ENCODE results near the gene NCS1.

The NCS1 gene
- total RNA-seq = 31.2 to 127 (median 89.2) reads per million in 18 experiments

DNA sequence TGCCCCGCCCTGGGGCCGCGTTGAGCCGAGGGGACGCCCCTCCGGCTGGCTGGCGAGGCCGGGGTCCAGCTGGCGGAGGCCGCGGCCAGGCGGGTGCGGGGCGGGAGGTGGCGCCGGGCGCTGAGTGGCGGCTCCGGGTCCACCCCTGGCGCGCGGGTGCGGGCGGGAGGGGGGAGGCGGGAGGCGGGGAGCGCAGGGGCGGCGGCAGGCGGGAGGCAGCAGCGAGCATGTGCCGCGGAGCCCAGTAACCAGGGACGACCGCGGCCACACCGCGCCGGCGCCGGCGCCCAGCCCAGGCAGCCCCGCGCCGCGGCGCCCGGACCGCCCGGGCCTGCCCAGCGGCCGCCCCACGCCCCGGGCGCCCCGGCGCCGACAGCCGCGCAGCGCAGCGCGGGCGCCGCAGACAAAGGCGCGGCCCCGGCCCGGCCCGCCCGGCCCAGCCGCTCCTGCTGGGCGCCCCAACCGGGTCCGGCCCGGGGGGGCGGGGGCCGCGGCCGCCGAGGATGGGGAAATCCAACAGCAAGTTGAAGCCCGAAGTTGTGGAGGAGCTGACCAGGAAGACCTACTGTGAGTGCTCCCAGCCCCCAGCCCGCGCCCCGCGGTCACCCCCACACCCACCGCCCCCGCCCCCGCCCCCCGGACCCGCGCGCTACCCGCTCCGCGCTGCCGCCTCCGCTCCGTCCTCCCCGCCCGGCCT lies at the start of gene NCS1:
NCS1 (plus strand) TSS at position 244 of the 697 bp plus-strand sequence; CDS start at position 504, 260 bp downstream.
- peak; percentile 19 to 60 for DNase-seq

DNA sequence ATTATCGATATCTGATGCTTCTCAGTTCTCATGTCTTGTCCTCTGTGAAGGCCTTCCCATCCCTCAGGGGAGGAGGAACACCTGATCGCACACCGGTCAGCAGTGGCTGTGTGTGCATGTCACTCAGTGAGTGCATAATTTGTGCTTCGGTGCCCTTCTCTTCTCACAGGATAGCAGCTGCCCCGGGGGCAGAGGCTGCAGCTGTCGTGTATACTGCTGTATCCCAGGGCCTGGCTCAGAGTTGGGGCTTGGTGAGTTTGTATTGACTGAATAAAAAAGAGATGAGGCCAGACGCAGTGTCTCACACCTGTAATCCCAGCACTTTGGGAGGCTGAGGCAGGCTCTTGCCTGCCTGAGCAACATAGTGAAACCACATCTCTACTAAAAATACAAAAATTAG lies 49.7 kb upstream of the NCS1 start:
- no peak for DNase-seq

DNA sequence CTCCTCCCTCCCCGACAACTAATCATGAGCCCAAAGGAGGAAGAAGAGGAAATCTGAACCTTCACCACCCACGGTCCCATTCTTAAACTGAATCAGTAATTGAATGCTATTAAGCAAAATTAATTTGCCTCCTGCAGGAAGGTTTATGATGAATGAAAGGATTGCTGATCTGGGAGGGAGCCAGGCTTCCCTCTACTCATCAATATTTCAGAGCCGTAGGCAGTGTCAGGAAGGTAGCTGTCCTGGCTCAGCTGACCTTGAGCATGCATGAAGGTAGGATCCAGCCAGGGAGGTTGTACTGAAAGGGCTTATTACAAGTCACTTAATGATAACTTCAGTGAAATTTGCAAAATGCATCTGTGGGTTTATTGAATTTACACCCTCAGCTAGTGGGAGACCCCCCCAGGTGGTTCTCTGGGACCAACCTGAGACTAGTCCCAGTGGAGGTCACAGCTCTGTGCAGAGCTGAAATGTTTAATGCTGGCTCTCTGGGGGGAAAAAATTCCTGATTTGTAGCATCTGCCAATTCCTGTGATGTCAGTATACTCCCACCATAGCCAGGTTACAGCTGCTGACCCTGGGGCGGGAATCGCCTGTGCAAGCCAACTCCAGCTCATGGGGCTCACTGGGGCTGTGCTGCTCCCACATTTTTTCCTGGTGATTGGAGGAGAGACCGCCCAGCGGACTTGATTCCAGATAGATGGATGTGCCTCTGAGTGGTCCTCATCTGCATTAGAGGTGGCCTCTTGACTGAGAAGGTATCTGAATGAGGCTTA lies 47.9 kb upstream of the NCS1 start:
- no peak for DNase-seq

DNA sequence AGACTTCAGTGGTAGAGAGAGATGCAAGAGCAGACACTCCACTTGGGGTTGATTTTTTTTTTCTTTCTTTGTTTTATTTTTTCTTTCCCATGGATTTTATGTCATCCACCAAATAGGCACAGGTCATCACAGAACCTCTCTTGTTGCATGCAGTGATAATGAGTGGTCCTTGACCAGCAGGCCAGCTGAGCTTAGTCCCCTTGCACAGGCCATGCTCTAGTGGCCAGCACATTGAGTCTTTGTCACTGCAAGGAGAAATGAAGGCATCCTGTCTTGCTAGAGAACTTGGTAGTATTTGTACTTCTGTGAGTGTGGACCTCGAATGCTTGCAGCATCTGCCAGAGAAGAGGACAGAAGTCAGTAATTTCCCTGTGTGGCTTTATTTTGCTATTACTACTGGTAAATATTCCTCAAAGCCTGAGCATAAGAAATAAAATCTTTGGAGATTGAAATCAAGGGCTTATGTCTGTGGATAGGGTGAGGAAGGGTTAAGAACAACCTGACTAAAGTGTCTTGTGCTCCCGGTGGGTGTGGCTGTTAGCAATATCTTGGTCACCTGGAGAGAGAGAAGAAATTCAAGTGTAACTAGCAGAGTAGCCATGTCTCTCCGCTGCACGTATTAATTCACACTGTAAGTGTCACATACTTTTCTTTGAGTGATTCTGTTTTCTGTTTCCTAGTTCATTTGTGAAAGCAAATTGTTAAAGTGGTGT lies 45.3 kb upstream of the NCS1 start:
- DNase-seq = no peak

DNA sequence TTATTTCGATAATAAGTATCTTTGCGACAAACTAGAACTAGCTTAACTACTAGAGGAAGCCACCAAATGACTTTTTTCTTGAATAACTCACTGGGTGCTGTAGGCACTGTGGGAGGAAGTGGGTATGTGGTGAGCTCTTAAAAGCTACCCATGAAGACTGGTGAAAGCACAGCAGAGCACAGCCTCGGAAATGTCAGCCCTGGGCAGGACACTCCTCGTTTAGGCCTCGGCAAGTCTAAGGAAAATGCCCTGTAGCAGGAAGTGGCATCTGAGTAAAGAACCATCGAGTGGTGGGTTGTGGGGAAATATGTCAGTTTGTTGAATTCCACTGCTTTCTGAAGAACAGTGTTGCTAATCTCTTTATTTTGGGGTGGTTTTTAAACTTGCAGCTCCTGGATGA lies 44.0 kb upstream of the NCS1 start:
- DNase-seq = peak; percentile 66 to 71

DNA sequence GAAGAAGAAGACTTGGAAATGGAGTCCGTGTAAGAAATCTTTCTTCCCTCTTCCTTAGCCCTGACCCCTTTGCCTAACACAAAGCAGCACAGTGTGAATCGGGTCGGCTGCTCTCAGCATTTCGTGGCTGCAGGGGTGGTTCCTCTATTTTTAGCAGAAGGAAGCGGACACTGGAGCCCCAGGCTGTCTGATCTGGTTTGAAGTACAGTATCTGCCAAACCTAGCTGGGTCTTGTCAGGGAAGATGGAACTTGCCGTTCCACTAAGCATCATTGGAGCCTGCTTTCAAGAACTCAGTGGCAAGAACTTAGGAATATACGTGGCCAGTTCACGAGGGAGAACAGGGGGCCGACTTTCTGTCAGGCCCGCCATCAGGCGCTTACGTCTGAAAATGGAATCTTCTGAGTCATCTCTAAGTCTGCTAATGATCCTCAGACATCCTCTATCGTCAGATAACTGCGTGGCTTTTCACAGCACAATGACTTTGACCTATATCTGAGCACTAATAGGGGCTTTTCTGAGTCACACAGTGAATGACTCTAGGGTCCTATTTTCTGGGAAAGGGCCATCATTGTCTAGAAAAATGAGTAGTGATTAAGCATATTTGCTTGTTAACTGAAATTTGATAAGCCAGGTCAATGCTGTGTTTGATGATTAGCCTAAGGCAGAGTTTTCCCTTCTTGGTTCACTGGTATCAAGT lies 43.3 kb upstream of the NCS1 start:
- peak; percentile 90 to 94 for DNase-seq

DNA sequence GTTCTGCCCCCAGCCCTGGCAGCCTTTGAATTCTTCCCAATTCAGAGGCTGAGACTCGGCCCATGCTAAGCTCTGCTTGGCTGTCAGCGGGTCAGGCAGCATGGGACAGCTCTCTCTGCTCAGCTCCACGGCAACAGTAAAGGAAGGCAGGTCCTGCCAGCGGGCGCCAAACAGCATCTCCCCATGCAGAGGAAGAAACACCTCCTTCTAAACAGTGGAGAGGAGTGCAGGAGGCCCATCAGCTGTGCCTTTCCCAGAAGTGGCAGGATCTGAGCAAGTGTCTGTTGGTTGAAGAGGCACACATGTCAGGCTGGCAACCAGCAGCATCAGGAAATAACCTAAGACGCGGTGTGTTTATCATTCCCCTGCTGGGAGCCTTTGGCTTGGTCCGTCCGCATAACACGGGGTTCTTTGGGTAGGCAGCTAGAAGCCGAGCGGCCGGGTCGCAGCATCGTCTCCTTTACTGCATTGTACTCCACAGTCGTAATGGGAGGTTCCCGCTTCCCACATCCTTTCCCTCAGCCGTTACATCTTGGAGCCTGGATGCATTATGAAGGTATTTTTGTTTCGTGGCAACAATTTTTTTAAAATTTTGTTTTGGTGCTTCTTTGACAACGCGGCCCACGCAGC lies 42.7 kb upstream of the NCS1 start:
- no peak for DNase-seq

DNA sequence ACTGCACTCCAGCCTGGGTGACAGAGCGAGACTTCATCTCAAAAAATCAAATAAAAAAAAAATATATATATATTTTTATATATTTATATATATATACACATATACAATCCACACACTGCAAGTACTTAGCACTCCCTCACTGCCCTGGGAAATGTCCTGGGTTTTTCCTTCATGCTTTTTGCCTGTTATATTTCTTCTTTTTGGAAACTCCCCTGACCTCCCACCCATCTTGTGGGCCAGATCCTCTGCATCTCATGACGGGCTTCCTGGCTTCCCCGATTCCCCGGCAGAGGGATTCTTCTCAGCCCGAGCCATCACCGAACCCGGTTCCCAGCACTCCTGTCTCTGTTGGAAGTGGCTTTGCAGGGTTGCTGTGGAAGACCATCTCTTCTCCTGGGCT lies 39.5 kb upstream of the NCS1 start:
- no peak for DNase-seq

DNA sequence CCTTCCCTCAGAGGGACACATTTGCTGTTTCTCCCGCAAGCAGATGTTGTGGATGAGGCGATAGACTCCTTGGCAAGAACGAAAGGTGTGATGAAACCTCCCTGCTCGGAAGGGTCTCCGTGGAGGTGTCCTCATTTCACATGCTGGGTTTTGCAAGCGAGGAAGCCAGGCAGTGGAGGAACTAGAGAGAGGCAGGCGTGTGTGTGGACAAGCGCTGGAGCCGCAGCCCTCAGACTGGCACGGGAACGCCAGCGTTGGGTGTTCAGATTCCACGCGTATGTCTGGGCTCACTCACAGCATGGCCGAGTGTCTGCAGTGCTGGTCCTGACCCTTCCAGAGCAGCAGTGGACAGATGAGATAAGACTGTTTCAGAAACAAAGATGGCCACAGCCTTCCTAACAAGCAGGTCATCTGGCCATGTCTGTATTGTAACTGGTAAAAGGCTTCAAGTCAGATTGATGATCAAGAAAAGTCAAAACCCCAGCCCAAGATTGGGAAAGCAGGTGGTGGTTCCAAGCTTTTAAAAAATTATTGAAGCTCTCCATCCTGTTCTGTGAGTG lies 35.0 kb upstream of the NCS1 start:
- DNase-seq = peak in 1 of 2 donors; percentile 15

DNA sequence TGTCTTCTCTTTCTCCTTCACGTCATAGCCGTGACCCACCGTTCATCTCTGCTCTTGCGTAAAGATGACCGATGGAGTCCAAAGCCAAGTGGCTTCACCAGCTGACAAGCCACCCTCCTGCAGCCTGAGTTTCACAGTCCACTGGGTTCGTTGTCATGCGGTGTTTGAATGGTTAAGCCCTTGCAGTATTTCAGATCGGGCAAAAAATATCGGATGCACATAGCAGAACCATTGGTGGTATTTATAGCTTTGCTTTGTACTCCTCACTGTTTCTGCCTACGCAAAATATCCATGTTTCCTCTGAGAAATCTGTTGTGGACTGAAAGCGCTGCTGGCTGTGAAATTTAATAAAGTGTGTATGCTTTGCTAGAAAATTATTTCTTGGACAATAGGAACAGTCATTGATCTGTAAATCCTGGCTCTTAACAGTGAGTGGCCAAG lies 34.5 kb upstream of the NCS1 start:
- DNase-seq = peak in 1 of 2 donors; percentile 36

DNA sequence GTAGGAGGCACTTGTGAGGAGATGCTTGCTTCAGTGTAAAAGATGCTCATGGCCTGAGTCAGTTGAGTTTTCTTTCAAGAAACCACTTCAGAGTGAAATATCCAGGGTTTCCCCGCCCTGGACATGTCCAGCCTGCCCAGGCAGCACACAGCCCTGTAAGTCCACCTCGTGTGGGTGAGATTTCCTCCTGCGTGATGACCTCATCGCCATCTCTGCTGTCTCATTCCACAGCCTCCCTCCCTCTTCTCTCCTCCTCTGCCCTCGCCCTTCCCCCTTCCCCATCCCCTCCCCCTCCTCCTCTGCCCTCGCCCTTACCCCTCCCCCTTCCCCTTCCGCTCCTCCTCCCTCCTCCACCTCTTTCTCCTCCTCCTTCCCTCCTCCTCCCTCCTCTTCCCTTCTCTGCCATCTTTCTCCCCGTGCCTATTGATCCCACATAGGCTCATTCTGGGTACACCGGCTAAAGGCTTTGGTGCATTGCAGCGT lies 34.0 kb upstream of the NCS1 start:
- DNase-seq = peak; percentile 83 to 93

DNA sequence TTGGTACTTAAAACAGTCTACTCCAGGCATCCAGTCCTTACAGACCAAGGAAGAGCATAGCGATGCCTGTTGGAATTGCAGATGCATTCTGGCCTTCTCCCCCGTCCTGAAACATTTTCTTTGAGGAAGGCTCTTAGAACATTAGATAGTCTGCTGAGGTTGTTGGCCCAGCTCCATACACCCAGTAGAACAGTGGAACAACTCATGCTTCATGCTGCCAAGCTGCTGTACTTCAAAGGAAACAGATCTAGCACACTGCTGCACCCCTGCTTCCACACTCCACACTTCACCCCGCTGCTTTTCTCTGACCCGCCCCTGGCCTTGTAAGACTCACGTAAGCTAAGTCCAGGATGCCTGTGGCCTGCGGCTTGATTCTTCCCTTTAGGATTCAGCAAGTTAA lies 33.4 kb upstream of the NCS1 start:
- DNase-seq = peak in 1 of 2 donors; percentile 27

DNA sequence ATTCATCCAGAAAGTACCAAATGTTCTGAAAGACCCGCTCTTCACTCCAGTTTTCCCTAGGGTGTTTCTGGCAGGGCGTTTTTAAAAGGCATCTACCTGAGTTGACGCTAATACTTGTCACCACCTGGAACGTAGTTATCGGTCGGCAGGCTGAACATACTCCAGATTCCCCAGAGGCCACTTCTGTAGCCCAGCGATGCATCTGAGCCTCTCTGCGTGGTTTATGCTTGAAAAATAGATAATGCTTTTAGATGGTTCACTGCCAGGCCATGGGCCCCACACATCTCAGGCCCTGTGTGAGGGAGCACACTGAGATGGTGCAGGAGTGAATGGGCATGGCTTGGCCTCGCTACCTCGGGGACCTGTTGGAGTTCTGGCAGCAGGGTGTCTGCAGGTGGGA lies 33.0 kb upstream of the NCS1 start:
- DNase-seq = no peak

DNA sequence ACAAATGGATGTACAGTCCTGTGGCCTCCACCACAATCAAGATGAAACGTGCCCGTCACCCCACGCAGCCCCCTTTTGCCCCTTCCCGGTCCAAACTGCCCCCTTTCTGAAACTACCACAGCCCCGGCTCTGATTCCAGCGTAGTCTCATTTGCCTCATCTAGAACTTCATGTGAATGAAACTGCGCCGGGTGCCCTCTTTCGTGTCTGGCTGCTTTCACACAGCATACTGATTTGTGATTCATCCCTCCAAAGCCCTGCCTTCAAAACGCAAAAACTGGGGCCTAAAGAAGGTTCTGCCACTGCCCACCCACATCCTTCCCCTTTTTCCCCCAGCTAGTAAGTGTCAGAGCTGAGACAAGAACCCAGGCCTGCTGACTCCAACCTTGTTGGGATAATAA lies 31.5 kb upstream of the NCS1 start:
- peak; percentile 75 to 89 for DNase-seq

DNA sequence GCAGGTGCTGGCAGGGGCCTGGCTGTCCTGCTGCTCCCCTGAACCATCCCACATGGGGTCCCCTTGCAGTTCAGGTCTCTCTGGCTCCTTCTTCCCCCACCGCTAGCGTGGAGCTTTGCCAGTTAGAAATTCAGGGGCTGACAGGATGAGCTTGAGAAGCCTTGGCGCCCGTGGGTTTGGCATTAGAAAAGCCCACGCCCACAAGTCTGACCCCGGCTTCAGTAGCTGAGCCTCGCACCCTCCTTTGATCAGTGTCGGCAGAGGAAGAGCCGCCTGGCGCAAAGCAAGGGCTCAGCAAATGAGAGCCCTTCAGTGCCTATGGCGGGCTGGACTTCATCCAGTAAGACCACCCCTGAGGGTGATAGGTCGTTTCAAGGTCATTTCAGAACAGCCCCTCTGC lies 30.1 kb upstream of the NCS1 start:
- no peak for DNase-seq

DNA sequence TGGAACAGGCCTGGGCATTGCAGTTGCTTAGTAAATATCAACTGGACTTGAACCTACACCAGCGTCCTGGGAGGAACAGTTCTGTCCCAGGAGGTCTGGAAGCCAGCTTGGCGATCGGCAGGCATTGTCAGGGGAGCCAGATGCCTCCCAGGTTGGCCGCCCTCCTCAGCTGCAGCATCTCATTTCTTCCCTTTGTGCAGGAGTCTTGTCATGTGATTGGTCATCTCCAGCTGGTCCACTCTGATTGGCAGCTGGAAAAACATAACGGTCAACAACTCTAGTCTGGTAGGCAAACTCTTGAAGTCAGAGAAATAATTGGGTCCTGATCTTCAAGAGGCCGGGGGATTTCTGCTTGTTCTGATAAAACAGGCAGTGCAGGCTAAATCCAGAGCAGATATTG lies 29.6 kb upstream of the NCS1 start:
- no peak for DNase-seq

DNA sequence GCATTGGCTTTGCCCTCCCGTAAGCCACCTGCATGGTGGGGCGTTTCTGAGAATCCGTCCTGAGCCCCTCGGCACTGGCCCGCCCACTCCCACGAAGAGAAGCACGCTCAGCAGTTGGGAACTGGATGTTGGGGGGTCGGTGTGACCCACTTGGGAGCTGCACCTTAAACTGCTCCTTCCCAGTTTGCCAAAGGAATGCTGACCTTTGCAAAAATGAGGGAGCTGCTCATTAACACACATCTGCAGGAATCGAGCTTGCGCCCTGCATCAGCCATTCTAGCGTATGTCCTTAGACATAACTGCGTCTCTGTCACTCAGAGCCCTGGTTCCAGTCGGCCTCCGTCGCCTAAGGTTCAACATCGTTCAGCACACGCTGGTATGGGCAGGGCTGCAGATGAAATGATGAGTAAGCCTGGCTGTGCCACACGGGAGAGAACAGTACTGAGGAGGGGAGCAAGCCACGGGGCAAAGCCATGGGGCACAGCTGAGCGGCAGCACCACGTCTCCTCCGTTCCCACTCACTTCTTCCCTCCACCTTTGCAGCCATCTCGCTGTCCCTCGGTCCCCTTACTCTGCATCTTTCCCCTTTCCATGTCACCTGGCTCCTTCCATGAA lies 28.8 kb upstream of the NCS1 start:
- no peak for DNase-seq

DNA sequence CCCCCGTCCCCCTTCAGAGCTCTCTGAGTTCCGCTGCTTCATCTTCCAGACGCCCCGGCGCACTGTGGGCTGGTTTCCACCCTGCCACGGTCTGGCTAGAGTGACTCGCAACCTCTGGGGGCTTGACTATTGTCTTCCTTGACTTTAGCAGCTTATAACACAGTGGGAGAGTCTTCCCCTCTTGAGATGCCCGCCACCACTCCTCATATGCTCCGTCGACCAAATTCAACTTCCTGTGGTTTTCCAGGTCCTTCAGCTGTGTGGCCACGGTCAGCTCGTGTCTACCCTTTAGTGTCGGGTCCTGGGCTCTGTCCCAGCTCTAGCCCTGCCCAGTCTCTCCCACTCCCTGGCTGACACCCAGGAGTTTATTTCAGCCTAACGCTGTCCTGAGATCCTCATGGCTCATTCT lies 28.2 kb upstream of the NCS1 start:
- peak; percentile 33 to 63 for DNase-seq

DNA sequence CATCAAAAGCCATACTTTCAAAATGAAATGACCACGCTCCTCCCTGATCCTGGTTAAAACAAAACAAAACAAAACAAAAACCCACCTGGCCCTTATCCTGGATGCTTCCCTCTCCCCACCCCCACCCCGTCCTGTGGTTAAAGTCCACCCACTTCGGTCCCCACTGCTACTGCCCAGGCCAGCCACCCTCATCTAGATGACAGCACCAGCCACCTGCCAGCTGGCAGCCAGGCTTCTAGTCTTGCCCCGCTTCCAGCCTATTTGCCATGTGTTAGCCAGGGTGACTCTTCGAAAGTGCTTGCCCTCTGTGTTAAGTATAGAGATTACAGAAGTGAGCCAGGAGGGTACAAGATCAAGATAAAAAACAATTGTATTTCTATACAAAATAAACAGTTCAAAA lies 27.5 kb upstream of the NCS1 start:
- no peak for DNase-seq

DNA sequence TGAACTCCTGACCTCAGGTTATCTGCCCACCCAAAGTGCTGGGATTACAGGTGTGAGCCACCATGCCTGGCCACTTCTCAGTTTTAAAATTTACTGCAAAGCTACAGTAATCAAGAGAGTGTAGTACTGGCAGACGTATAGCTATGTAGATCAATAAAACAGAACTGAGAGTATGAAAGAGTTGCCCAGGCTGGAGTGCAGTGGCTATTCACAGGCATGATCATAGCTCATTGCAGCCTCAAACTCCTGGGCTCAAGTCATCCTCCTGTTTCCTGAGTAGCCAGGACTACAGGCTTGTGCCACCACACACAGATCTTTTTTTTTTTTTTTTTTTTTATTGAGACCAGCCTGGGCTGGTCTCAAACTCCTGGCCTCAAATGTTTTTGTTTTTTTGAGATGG lies 26.5 kb upstream of the NCS1 start:
- no peak for DNase-seq

DNA sequence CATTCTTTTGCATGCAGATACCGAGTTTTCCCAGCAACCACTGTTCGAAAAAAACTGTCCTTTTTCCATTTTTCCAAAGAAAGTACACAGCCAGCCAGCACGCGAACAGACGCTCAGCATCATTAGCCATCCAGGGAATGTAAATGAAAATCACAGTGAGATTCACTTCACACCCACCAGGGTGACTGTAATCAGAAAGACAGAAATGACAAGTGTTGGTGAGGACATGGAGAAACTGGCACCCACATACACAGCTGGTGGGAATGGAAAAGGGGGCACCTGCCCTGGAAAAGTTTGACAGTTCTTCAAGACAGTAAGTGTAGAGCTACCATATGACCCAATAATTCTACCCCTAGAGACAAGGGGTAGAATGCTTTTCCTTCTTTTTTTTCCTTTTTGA lies 25.0 kb upstream of the NCS1 start:
- DNase-seq = no peak
